DMS79 (cell line): ENCODE data around the gene ASCL5.

Source experiments
- DNase-seq: peaks from one replicate; lab custom pipeline; 2025; lab: John Stamatoyannopoulos, UW

ASCL5 gene

DNA sequence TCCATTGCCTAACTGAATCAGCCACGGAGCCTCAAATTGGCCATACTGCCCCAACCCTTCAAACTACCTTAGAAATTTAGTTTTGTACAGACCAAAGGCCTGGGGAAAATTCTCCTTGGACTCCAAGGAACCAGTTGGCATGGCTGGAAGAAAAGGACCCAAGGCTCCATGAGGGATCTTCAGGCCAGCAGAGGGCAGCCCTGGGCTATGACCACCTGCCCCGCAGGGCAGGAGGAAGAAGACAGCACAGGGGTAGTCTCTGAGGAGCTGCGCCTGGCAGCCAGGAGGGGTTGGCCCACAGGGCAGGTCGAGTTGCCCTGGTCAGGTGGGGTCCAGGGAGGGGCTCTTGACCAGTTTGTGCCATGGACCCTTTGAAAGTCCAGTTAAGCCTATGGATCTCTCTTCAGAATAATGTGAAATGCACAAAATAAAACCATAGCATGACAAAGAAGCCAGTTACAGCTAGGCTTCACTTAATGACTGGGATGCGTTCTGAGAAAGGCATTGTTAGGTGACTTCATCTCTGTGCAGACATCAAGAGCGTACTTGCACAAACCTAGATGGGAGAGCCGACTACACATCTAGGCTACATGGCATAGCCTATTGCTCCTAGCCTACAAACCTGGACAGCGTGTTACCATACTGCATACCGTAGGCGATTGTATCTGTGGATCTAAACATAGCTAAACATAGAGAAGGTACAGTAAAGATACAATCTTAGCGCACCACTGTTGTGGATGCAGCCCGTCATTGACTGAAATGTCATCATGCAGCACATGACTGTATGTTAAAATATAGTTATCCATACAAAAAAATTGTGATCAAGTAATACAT is 40.9 kb downstream of the ASCL5 start:
- DNase-seq, result no peak

DNA sequence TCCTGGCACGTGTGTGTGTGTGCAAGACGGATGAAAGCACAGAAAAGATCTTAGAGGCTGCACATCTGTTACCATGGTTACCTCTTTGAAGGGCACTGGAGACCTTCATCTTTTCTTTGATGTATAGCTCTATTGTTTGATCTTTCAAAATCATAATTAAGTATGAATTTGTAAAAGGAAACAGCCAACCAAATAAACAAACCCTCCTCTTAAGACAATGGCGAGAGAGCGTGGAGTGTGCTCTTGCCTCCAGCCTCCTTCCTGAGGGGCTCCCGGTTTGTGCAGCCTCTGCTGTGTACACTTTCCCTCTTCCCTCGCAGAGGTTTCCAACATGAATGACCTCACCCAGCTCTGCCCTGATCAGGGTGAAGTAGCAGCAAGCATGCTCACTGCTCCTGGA is 42.7 kb downstream of the ASCL5 start:
- DNase-seq, result peak; percentile 88

DNA sequence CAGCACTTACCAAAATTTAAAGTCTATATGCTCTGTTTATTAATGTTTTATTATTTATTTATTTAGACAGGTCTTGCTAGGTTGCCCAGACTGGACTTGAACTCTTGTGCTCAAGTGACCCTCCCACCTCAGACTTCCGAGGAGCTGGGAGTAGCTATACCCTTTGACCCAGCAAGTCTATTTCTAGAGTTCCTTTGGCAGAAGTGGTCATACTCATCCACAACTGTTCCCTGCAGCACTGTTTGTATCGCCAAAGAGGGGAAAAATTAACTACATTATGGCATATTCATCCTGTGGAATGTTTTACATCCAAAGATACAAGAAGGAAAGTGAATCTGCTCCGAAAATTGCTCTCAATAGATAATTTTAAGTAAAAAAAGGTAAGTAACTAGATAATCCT is 43.2 kb downstream of the ASCL5 start:
- DNase-seq, result no peak

DNA sequence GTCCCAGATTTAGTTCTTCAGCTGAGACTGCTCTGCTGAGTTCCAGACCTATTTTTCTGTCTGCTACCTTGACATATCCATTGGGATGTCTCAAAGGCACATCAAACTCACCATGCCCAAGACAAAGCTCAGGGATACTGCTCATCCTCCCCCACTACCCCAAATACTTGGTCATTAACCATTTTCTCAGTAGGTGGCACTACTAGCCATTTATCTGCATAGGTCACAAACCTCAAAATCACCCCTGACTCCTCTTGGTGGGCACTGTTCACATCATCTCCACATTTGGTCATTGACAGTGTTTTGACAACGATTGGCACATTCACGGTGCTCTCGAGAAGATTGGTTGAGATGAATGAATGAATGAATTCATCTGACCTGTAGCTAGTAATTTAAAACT is 46.8 kb downstream of the ASCL5 start:
- DNase-seq, result no peak

DNA sequence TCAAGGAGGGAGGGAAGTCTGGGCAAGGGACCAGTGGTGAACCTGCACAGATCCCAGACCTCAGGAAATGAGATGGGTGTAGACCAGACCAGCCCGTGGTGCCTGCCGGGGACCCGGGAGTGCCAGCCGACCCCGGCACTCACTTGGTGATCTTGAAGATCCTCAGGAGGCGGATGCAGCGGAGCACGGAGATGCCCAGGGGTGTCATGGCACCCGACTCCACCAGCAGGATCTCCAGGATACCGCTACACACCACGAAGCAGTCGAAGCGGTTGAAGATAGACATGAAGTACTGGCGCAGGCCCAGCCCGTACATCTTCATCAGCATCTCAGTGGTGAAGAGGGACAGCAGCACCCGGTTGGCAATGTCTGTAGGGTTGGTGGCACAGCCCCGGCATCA is 49.2 kb downstream of the ASCL5 start:
- DNase-seq, result no peak

DNA sequence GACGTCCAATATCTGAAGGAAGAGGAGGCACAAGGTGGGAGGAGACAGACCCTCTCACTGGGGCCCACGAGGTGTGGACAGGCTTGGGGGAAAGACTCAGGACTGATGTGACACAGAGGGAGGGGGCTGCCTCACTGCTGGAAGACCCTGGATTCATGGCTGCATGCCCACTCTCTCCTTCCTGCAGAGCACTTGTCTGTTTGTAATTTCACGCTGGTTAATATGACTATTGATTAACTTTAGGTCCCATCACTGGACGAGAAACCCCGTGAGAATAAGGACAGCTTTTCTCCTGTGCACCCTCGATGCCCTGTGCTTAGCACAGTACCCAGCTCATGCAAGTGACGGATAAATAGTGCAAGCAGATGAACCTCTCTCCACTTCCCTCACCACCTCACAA is 49.9 kb downstream of the ASCL5 start:
- DNase-seq, result no peak

DNA sequence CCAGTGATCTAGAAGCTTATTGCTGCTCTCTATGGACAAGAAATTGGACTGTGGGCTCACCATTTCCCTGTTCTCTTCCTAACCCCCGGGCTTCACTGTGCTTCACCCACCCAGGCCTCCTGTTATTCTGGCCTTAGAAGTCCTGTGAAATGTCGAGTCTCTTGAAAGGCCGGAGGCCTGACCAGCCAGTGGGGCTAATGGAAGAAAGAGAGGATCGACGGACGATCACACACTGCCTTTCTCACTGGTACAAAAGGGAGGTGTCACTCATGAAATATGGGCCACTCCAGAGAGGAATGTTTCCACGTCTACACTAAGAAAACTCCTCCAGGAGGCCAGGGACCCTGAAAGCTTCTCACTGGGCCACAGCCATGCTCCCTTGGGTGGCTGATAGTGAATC is 50.9 kb downstream of the ASCL5 start:
- DNase-seq, result no peak

DNA sequence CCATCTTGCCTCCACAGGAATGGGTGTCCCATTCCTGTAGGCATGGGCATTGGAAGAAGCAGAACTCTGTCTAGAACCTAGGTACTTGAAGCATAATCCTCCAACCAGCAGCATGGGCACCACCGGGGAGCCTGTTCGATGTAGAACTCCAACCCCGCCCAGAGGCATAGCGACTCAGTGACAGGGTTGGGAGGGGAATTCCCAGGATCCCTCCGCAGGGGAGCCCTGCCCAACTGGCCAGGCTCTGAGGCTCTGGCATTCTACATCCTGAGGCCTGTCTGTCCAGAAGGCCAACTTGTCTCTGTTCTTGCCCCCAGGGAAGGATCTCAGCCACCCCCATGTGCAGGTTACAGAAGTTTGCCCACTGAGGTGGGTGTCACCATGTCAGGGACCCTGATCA is 53.0 kb downstream of the ASCL5 start:
- DNase-seq, result no peak

DNA sequence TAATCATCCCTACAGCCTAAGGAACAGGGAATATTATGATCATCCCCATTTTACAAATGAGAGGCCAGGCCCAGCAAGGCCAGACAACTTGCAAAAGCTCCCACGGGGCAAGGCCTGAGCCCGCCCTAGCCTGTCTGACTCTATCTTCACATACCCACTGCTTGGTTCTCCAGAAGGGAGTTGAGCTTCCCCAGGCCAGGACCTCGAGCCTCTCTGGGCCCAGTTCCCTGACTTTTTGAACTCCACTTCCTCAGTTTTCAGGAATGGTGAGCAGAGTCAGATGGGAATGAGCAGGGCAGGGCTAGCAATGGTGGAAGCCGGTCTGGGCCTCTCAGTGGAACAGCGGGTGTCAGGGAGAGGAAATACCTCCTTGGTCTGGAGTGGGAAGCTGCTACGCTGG is 54.1 kb downstream of the ASCL5 start:
- DNase-seq, result no peak

DNA sequence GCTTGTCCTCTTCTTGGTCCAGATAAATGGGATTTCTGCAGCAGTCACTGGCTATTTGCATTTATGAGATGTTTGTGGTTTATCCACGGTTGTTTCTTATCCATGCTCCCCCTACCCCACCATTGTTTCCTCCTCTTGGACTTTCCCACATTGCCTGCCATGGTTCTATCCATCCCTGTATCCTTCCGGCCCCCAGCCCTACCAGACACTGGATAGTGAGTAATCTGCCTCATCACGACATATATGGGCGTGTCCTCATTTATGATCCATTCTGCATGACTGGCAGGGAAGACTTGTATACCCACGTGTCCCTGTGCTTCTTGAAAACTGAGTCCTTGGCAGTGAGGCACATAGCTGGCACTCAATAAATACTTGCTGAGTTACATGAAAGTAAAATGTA is 54.8 kb downstream of the ASCL5 start:
- no peak for DNase-seq

DNA sequence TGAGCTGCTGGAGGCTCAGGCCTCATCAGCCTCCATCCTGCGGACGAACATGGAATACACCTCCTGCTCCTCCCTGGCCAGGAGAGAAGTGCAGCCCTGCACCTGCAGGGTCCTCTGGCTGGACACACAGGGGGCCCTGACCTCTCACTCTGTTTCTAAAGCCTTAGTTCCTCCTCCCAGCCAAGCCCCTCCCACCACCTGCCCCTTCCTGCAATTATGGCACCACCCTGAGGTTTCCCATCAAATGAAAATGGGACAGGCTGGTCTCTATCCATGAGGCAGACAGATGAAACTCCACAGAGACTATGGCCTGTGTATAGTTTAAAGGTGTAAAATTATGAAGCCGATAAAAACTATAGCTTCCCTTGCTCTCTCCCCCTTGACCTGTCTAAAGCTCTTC is 57.3 kb downstream of the ASCL5 start:
- no peak for DNase-seq

DNA sequence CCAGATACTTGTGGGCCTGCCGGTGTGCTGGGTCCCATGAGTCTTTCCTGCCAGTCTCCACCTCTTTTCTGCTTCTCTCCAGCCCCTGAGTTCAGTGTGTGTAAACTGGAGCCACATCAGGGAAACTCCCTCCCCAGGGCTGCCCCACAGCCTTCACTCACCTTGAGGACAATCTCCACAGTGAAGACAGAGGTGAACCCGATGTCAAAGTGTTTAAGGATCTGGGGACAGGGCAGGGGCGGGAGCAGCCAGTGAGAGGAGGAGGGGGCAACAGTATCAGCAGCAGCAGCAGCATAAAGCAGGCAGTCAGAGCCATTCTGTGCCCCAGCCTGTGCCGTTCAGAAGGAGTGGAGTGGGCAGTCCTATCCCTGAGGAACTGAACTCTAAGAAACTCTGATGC is 58.0 kb downstream of the ASCL5 start:
- no peak for DNase-seq

DNA sequence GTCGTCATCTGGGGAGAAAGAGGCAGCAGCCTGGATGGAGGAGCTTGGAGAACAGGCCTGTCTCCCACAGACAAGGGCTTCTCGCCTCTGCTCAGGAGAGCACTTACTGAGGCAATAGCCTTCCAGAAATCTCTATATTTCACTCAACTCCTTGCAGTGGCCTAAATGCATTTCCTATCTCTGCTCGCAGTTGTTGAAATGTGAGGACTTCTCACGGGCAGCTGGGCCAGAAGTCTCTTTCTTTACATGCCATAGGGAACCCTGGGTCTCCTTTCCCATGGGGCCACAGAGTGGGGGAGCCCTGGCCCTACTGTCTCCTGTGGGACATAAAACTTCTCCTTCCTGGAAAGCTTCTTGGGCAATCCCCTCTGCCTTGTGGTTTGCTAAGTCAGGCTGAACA is 60.0 kb downstream of the ASCL5 start:
- no peak for DNase-seq

DNA sequence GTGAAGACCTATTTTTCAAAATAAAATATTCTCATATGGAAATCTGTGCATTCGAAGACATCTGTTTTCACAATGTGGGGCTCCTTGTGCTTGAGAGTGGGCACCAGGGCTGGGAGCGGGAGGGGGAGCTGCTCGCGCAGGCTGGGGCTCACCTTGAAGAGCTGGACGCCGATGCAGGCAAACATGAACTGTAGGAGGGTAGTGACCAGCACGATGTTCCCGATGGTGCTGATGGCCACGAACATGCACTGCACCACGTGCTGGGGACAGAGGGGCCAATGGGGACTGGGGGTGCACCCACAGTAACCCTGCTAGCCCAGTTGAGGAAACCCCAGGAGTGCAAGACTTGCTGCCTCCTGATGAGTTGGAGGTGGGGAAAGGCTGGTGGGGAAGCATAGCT is 61.3 kb downstream of the ASCL5 start:
- no peak for DNase-seq

DNA sequence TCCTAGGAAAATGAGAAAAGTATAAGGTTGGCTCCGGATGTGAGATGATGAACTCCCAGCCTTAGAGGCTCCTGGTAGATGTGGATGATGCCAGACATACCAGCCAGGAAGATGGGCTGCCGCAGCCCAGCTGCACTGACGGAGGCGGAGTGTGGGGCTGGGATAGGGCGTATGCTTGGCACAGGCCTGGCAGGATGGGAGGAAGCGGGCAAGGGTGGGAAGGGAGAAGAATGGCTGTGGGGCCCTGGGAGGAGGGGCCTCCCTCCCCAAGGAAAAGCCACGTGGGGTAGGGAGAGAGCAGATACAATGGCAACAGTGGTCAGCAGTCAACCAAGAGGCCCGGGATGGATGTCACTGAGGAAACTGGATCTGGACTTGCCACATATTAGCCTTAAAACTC is 62.2 kb downstream of the ASCL5 start:
- DNase-seq, result no peak
